SK-N-SH (cell line): Measurements from ENCODE around the gene RAB38. TPM values are rescaled to one million over a fixed set of nuclear protein-coding genes. Genes with fewer than 3 reads are reported as not detected.

Experiments
- CTCF ChIA-PET: fragments of 300-600, 350-600 bp; formaldehyde crosslinking; extraction: SDS; loops from one replicate; lab custom pipeline; 2021; lab: Yijun Ruan, JAX
- POLR2A ChIA-PET: fragments of 350-600 bp; sonication (Branson Sonifier 250); formaldehyde crosslinking; extraction: SDS; loops from one replicate; lab custom pipeline; 2020; ENCODE audit warnings: antibody characterized with exemption, inconsistent platforms; lab: Yijun Ruan, JAX
- DNase-seq: peaks from one replicate; pipeline ENCODE4 v3.0.0; 2012
- H2AFZ ChIP-seq: fragments of 200-600 bp; sonication (generic); 2 replicates; pipeline ENCODE4 v1.8.1; 2016; ENCODE audit warnings: antibody characterized with exemption, mild to moderate bottlenecking, low read depth
- H3F3A ChIP-seq: fragments of 200-600 bp; sonication (generic); replicated peaks from 2 replicates; pipeline ENCODE3; 2016; ENCODE audit warnings: antibody characterized with exemption, mild to moderate bottlenecking; ENCODE audit not compliant: insufficient read depth
- H3K27ac ChIP-seq, 2 experiments: fragments of 200-500 bp in 1 of 2; fragments of 200-600 bp in 1 of 2; sonication (Bioruptor generic) in 1 of 2; sonication (generic), shearing (Covaris generic) in 1 of 2; 2 replicates each; pipeline versions ENCODE4 v1.5.1 to v1.6.1; 2014 to 2016; ENCODE audit warnings: low read depth in 2 of 2, inconsistent platforms in 1 of 2, low read length in 1 of 2, mild to moderate bottlenecking in 1 of 2, mixed read lengths in 1 of 2
- H3K27me3 ChIP-seq: fragments of 200-600 bp; sonication (generic), shearing (Covaris generic); 2 replicates; pipeline ENCODE4 v1.6.1; 2016; ENCODE audit warnings: mixed run types; ENCODE audit not compliant: insufficient read depth
- H3K36me3 ChIP-seq, 2 experiments: fragments of 200-500 bp in 1 of 2; fragments of 200-600 bp in 1 of 2; sonication (Bioruptor generic) in 1 of 2; sonication (generic) in 1 of 2; replicated peaks in 1 of 2; 2 replicates each; pipeline versions ENCODE3 to v1.5.1; 2014 to 2016; ENCODE audit warnings: low read length in 1 of 2, mild to moderate bottlenecking in 1 of 2; ENCODE audit not compliant: insufficient read depth in 2 of 2, control insufficient read depth in 1 of 2
- H3K4me1 ChIP-seq, 2 experiments: fragments of 200-500 bp in 1 of 2; fragments of 200-600 bp in 1 of 2; sonication (Bioruptor generic) in 1 of 2; sonication (generic), shearing (Covaris generic) in 1 of 2; 2 replicates each; pipeline versions ENCODE4 v1.5.1 to v1.6.1; 2014 to 2016; ENCODE audit warnings: low read depth in 1 of 2, low read length in 1 of 2, mixed run types in 1 of 2; ENCODE audit not compliant: insufficient read depth in 2 of 2, control insufficient read depth in 1 of 2
- H3K4me2 ChIP-seq: fragments of 200-600 bp; sonication (generic), shearing (Covaris generic); 2 replicates; pipeline ENCODE4 v1.6.1; 2017; ENCODE audit warnings: mixed run types
- H3K4me3 ChIP-seq, 2 experiments: fragments of 200-500 bp in 1 of 2; fragments of 200-600 bp in 1 of 2; sonication (Bioruptor generic) in 1 of 2; sonication (generic), shearing (Covaris generic) in 1 of 2; 2 replicates each; pipeline versions ENCODE4 v1.5.1 to v1.8.1; 2014 to 2016; ENCODE audit warnings: low read depth in 2 of 2, inconsistent platforms in 1 of 2, low read length in 1 of 2, mild to moderate bottlenecking in 1 of 2, mixed read lengths in 1 of 2, moderate library complexity in 1 of 2
- H3K79me2 ChIP-seq: fragments of 200-600 bp; sonication (generic); 2 replicates; pipeline ENCODE4 v1.8.1; 2017; ENCODE audit warnings: mild to moderate bottlenecking; ENCODE audit not compliant: insufficient read depth
- H3K9ac ChIP-seq: fragments of 200-600 bp; sonication (generic); 2 replicates; pipeline ENCODE4 v1.6.1; 2017; ENCODE audit warnings: mixed run types
- H3K9me2 ChIP-seq: fragments of 200-600 bp; sonication (generic); 2 replicates; pipeline ENCODE4 v1.6.1; 2017; ENCODE audit warnings: mixed run types
- H3K9me3 ChIP-seq: fragments of 200-600 bp; sonication (generic); 2 replicates; pipeline ENCODE4 v1.6.1; 2017; ENCODE audit warnings: mixed run types, mild to moderate bottlenecking, moderate library complexity
- H4K20me1 ChIP-seq: fragments of 200-600 bp; sonication (generic); 2 replicates; pipeline ENCODE4 v1.6.1; 2017; ENCODE audit warnings: mild to moderate bottlenecking, mixed run types; ENCODE audit not compliant: insufficient read depth
- ELF1 ChIP-seq: IDR thresholded peaks from 2 replicates; pipeline ENCODE4 v1.4.0; 2012
- EZH2phosphoT487 ChIP-seq: fragments of 200-600 bp; sonication (generic); IDR thresholded peaks from 2 replicates; pipeline ENCODE4 v1.6.1; 2017; ENCODE audit warnings: low read depth, mixed run types, mild to moderate bottlenecking, antibody characterized with exemption, moderate library complexity, borderline replicate concordance
- FOXM1 ChIP-seq: IDR thresholded peaks from 2 replicates; pipeline ENCODE4 v1.4.0; 2012; ENCODE audit warnings: low read depth, mild to moderate bottlenecking
- GABPA ChIP-seq: IDR thresholded peaks from 2 replicates; pipeline ENCODE4 v1.4.0; 2012; ENCODE audit warnings: low read depth, mild to moderate bottlenecking
- GATA2 ChIP-seq: sonication (generic); formaldehyde crosslinking; IDR thresholded peaks from 2 replicates; pipeline ENCODE4 v1.5.0; 2020; ENCODE audit warnings: mild to moderate bottlenecking, missing genetic modification reagents
- IRF3 ChIP-seq: fragments of 150-350 bp; IDR thresholded peaks from 2 replicates; pipeline ENCODE4 v1.6.1; 2016; ENCODE audit warnings: mild to moderate bottlenecking, low read depth, low read length
- JUND ChIP-seq: IDR thresholded peaks from 2 replicates; pipeline ENCODE4 v1.4.0; 2012
- MEF2A ChIP-seq: IDR thresholded peaks from 2 replicates; pipeline ENCODE4 v1.4.0; 2012; ENCODE audit warnings: low read depth, borderline replicate concordance
- NRF1 ChIP-seq: IDR thresholded peaks from 2 replicates; pipeline ENCODE4 v1.6.1; 2012; ENCODE audit warnings: low read depth, mild to moderate bottlenecking, low read length
- PBX3 ChIP-seq: IDR thresholded peaks from 2 replicates; pipeline ENCODE4; 2012
- POLR2AphosphoS5 ChIP-seq: IDR thresholded peaks from 2 replicates; pipeline ENCODE4 v1.6.1; 2012; ENCODE audit warnings: low read depth, low read length
- RCOR1 ChIP-seq: fragments of 150-350 bp; IDR thresholded peaks from 2 replicates; pipeline ENCODE4 v1.6.1; 2017; ENCODE audit warnings: antibody characterized with exemption, low read length
- REST ChIP-seq: IDR thresholded peaks from 2 replicates; pipeline ENCODE4 v1.6.1; 2012; ENCODE audit warnings: mild to moderate bottlenecking, low read depth, low read length, moderate library complexity
- SIN3A ChIP-seq: IDR thresholded peaks from 2 replicates; pipeline ENCODE4 v1.6.1; 2012; ENCODE audit warnings: low read depth, mild to moderate bottlenecking, low read length, moderate library complexity, borderline replicate concordance
- SMC3 ChIP-seq: IDR thresholded peaks from 2 replicates; pipeline ENCODE4 v1.6.1; 2012; ENCODE audit warnings: low read depth, low read length, improper control_type of control experiment
- TCF12 ChIP-seq: IDR thresholded peaks from 2 replicates; pipeline ENCODE4 v1.4.0; 2012
- USF1 ChIP-seq: IDR thresholded peaks from 2 replicates; pipeline ENCODE4 v1.4.0; 2012; ENCODE audit warnings: low read depth, borderline replicate concordance
- WGBS: methylation state at CpG from one replicate; pipeline ENCODE4 v1.1.6; 2017; ENCODE audit warnings: low lambda C conversion rate; 5-methylcytosine and 5-hydroxymethylcytosine counted together
- polyA plus RNA-seq, 3 experiments: library from polyadenylated mRNA; depleted of rRNA; stranded (reverse); fragments of >200 nt; gene quantifications; 2 replicates each; pipeline ENCODE4 v1.2.3, GENCODE V29; 2012

RAB38 gene
- polyA plus RNA-seq, 1 of the 3 experiments (the other 2 are of a cell fraction), result 0.66 TPM

- Histone ChIP-seq H2AFZ (no peak overlapping the region), H3K4me1 (no peaks in the 10 kb centered on the region), H3F3A (no peaks in the 10 kb centered on the region), H3K79me2 (no peaks in the 10 kb centered on the region), H3K9me3 (no peaks in the 10 kb centered on the region), H3K4me3 (no peak overlapping the region), H3K36me3 (no peaks in the 10 kb centered on the region), H3K9me2 (no peaks in the 10 kb centered on the region), H4K20me1 (no peaks in the 10 kb centered on the region), H3K4me2 (no peak overlapping the region), H3K27me3 (no peaks in the 10 kb centered on the region; the same call in 1 of the 2 replicates), H3K9ac (no peak overlapping the region), H3K27ac (no peak overlapping the region)
- ChIA-PET CTCF (no interaction called here), POLR2A (no interaction called here)
- WGBS, result 5% methylated on average over 1 of the region's 1 CpG
- TF ChIP-seq EZH2phosphoT487, result no peak
- no peak for TF ChIP-seq POLR2AphosphoS5
- no peak for TF ChIP-seq PBX3
- no peak for TF ChIP-seq ELF1
- TF ChIP-seq SIN3A, result no peak
- no peak for TF ChIP-seq TCF12
- no peak for TF ChIP-seq JUND
- DNase-seq, result no peak
Observed at GRCh38 chr11:88139865-88140264, 35.4 kb downstream of the RAB38 start.

- Histone ChIP-seq H3K4me2 (no peak overlapping the region), H2AFZ (no peak overlapping the region), H3K9me3 (no peaks in the 10 kb centered on the region), H3F3A (no peaks in the 10 kb centered on the region), H3K27me3 (no peaks in the 10 kb centered on the region; the same call in 1 of the 2 replicates), H3K4me3 (no peak overlapping the region), H4K20me1 (no peaks in the 10 kb centered on the region), H3K36me3 (no peaks in the 10 kb centered on the region), H3K9me2 (no peaks in the 10 kb centered on the region), H3K27ac (no peak overlapping the region), H3K9ac (no peak overlapping the region), H3K79me2 (no peaks in the 10 kb centered on the region), H3K4me1 (no peaks in the 10 kb centered on the region)
- ChIA-PET POLR2A (no interaction called here), CTCF (no interaction called here)
- WGBS, result 5% methylated on average over 3 of the region's 3 CpGs
- no peak for TF ChIP-seq NRF1
- TF ChIP-seq PBX3, result no peak
- TF ChIP-seq USF1, result no peak
- TF ChIP-seq GATA2, result no peak
- no peak for TF ChIP-seq IRF3
- no peak for TF ChIP-seq SMC3
- TF ChIP-seq REST, result no peak
- no peak for TF ChIP-seq MEF2A
- no peak for TF ChIP-seq FOXM1
- no peak for TF ChIP-seq GABPA
- TF ChIP-seq RCOR1, result no peak
- no peak for TF ChIP-seq POLR2AphosphoS5
- DNase-seq, result no peak
Observed at GRCh38 chr11:88131764-88132470, 43.3 kb downstream of the RAB38 start.
